Lower leg skin (tissue), 4 donors: Measurements from ENCODE around the gene TTC1. TPM values are rescaled to one million over a fixed set of nuclear protein-coding genes. Genes with fewer than 3 reads are reported as not detected.

Experiments used
- DNase-seq, 2 donors: peaks; one replicate each; pipeline ENCODE4 v3.0.0-alpha.2; 2019; ENCODE audit warnings: low spot score in 2 of 2
- H3K4me3 ChIP-seq: fragments of 200-600 bp; sonication (generic); 2 replicates; pipeline ENCODE4 v1.5.1; 2017; ENCODE audit warnings: mild to moderate bottlenecking, low read depth; ENCODE audit not compliant: poor library complexity, severe bottlenecking
- POLR2A ChIP-seq, 2 donors: fragments of 450-650 bp; IDR thresholded peaks; one replicate each; pipeline ENCODE4 v1.6.1; 2016 to 2017; ENCODE audit warnings: antibody characterized with exemption in 2 of 2, mild to moderate bottlenecking in 1 of 2, moderate library complexity in 1 of 2
- WGBS, 2 donors: methylation state at CpG; one replicate each; pipeline ENCODE4 v1.1.5; 2018; 5-methylcytosine and 5-hydroxymethylcytosine counted together
- intact Hi-C: fragments of 100-400 bp; cut with DNase I; formaldehyde crosslinking; loops from one replicate; pipeline ENCODE4 v1.15.0; 2023; ENCODE audit warnings: low total_unique reads
- total RNA-seq, 4 donors: library from RNA; depleted of rRNA; stranded (reverse); fragments of >200 nt; gene quantifications; one replicate each; pipeline ENCODE4 v1.1.0, GENCODE V29; 2016
- TF ChIP-seq, protein P1 (sequence below), 3 donors: fragments of 450-650 bp; IDR thresholded peaks; one replicate each; pipeline ENCODE4 v1.5.1; 2016; ENCODE audit warnings: antibody characterized with exemption in 3 of 3, mild to moderate bottlenecking in 3 of 3, moderate library complexity in 2 of 3

The TTC1 gene
- total RNA-seq, 4 donors from 2014 or later, result 28.5 to 39.3 (median 36.2) TPM

DNA sequence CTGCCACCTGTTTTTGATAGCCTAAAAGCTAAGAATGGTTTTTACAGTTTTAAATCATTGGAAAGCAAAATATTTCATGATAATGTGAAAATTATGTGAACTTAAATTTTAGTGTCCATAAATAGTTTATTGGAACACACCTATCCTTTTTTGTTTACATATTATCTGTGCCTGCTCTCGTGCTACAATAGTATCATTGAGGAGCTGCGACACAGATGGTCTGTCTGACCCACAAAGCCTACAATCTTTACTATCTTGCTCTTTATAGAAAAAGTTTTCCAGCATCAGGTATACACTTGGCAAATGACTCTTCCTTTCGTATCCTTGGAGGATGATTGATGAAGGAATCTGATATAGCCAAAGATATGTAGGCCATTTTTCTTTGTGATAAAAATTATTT lies 40.2 kb downstream of the TTC1 start:
- TF ChIP-seq, protein P1, sequence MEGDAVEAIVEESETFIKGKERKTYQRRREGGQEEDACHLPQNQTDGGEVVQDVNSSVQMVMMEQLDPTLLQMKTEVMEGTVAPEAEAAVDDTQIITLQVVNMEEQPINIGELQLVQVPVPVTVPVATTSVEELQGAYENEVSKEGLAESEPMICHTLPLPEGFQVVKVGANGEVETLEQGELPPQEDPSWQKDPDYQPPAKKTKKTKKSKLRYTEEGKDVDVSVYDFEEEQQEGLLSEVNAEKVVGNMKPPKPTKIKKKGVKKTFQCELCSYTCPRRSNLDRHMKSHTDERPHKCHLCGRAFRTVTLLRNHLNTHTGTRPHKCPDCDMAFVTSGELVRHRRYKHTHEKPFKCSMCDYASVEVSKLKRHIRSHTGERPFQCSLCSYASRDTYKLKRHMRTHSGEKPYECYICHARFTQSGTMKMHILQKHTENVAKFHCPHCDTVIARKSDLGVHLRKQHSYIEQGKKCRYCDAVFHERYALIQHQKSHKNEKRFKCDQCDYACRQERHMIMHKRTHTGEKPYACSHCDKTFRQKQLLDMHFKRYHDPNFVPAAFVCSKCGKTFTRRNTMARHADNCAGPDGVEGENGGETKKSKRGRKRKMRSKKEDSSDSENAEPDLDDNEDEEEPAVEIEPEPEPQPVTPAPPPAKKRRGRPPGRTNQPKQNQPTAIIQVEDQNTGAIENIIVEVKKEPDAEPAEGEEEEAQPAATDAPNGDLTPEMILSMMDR (IDR thresholded peaks at IDR 0.05), result no peak
- TF ChIP-seq POLR2A (IDR thresholded peaks at IDR 0.05), result no peak
- no peak for DNase-seq
- WGBS, 2 donors, result 77 to 91% methylated on average over 3 of the region's 3 CpGs
- intact Hi-C loops, result no loop called here
- no peak overlapping the region for H3K4me3 ChIP-seq

DNA sequence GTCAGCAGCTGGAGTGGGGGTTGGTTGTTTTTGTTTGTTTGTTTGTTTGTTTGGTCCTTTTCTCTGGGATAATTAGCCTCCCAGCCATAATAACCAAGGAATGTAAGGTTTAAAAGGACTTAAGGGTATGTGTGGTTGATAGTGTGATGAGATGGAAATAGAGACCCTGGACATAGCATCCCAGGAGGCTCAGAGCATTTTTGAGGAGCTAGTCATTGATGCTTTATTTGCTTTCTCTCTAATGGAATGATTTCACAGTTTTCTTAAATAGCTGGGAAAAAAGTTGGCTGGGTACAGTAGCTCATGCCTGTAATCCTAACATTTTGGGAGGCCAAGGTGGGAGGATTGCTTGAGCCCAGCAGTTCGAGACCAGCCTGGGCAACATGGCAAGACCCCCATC lies 45.1 kb downstream of the TTC1 start:
- intact Hi-C loops, result no loop called here
- no peak overlapping the region for H3K4me3 ChIP-seq
- 91 to 100% methylated on average over 1 of the region's 1 CpG for WGBS, 2 donors
- TF ChIP-seq, protein P1 (IDR thresholded peaks at IDR 0.05), result no peak
- no peak for TF ChIP-seq POLR2A (IDR thresholded peaks at IDR 0.05)
- no peak for DNase-seq

DNA sequence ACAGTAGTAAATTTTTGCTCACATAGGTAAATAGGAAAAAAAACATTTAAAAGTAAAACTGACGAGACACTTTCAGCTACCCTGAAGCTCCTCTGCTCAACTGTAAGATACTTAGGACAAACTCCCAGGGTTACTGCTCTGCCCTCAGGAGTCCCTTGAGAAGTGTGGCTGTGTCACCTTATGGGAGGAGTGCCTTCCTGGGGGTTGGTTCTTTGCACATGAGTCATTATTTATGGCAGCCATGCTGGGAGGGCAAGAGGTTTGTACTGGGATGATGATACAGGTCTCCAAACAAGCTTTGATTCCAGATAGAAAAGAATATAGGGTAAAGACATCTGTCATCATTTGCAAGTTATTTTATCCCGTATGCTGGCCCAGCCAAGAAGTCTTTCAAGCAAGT lies 45.9 kb downstream of the TTC1 start:
- intact Hi-C loops, result no loop called here
- no peak overlapping the region for H3K4me3 ChIP-seq
- no peak for TF ChIP-seq POLR2A (IDR thresholded peaks at IDR 0.05)
- TF ChIP-seq, protein P1 (IDR thresholded peaks at IDR 0.05), result no peak
- 77 to 92% methylated on average over 2 of the region's 2 CpGs for WGBS, 2 donors
- DNase-seq, result no peak

DNA sequence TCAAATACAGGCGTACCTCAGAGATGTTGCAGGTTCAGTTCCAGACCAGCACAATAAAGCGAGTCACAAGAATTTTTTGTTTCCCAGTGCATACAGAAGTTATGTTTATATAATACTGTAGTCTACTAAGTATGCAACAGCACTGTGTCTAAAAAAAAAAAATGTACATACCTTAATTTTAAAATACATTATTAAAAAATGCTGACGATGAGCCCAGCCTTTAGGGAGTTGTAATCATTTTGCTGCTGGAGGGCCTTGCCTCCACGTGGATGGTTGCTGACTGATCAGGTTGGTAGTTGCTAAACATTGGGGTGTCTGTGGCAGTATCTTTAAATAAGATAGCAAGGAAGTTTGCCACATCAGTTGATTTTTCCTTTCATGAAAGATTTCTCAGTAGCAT lies 48.3 kb downstream of the TTC1 start:
- TF ChIP-seq, protein P1 (IDR thresholded peaks at IDR 0.05), result no peak
- no peak for TF ChIP-seq POLR2A (IDR thresholded peaks at IDR 0.05)
- 72 to 86% methylated on average over 4 of the region's 4 CpGs for WGBS, 2 donors
- intact Hi-C loops, result no loop called here

DNA sequence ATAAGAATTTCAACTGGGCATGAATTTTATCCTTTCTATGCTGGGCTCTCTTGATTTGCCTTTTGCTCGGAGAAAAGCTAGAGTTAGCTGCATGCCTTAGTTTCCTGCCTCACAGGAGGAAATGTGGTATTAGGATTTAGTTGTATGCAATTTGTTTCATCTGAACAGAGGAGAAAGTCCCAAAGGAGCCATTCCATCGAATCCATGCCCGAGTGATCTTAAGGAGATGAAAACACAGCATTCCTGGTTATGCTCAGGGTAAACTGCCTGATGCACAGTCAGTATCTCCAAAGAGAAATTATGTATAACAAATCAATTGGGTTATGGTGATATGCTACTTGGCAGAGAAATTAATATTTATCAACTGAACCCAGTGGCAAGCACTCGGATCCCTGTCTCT lies 51.1 kb downstream of the TTC1 start:
- H3K4me3 ChIP-seq, result no peak overlapping the region
- intact Hi-C loops, result no loop called here
- DNase-seq, result no peak
- TF ChIP-seq, protein P1 (IDR thresholded peaks at IDR 0.05), result no peak
- TF ChIP-seq POLR2A (IDR thresholded peaks at IDR 0.05), result no peak
- 86 to 95% methylated on average over 4 of the region's 4 CpGs for WGBS, 2 donors

More for the DNA sequence above, 48.3 kb downstream of the TTC1 start:
- no peak for DNase-seq
- H3K4me3 ChIP-seq, result no peak overlapping the region

DNA sequence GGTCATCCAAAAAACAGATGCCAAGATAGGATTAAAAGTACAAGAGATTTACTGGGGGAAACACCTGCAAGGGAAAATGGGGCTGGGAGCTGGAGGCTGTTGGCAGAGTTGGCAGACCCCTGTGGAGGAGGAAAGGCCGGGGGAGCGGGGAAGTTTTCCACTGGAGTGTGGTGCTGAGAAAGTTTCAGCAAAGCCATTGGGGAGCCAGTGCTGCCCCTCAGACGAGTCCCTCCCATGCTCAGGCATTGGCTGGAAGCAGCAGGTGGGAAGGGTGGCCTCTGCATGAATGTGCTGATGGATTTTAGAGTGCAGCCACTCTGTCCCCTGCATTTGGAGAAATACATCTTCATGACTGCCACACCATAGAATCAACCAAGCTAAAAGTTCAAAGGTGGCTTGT lies 52.8 kb downstream of the TTC1 start:
- intact Hi-C loops, result no loop called here
- TF ChIP-seq, protein P1 (IDR thresholded peaks at IDR 0.05), result no peak
- no peak for TF ChIP-seq POLR2A (IDR thresholded peaks at IDR 0.05)
- H3K4me3 ChIP-seq, result no peak overlapping the region
- 88 to 90% methylated on average over 3 of the region's 3 CpGs for WGBS, 2 donors
- DNase-seq, result no peak
